SH-SY5Y (cell line): ENCODE data around the gene A2ML1.

Source experiments
- GATA2 ChIP-seq: IDR thresholded peaks from 2 replicates; pipeline ENCODE4 v1.6.1; 2011; ENCODE audit warnings: mild to moderate bottlenecking, low read depth, low read length
- GATA3 ChIP-seq: IDR thresholded peaks from 2 replicates; pipeline ENCODE4 v1.6.1; 2011; ENCODE audit warnings: low read depth, mild to moderate bottlenecking, low read length, moderate library complexity

- no peak for TF ChIP-seq GATA2
- TF ChIP-seq GATA3 = no peak
These were observed 95.3 kb downstream of the A2ML1 start for GRCh38 chr12:8917751-8918150.
